Embryonic facial prominence (tissue), 1 donor: ENCODE measurements around the gene KEL.

Source experiments
- DNase-seq: peaks from one replicate; pipeline ENCODE4 v3.0.0-alpha.2; 2016; ENCODE audit errors: extremely low spot score

KEL gene

DNA sequence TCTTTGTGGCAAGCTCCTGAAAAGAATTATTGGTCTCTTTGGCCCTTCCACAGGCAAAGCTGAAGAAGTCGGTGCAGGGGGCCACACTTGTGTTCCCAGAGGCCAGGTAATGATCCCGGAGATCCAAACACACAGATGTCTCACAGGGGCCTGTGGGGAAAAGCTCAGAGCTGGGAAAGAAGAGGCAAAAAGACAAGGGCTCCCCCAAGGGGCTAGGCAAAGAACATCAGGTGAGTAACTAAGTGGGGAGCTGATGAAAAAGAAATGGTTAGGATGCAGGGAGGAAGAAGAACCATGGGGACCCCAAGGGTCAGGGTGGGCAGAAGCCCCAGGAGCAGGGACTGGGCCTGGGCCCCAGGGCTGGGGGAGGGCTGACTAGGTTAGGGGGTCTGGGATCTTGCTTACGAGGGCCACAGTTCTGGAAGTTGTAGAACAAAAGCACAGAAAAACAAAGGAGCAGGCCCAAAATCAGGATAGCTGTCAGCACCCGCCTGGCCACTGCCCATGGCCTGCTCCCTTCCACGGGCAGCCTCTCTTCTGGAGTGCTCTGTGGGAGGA is 1.1 kb downstream of the KEL start:
- DNase-seq = no peak

DNA sequence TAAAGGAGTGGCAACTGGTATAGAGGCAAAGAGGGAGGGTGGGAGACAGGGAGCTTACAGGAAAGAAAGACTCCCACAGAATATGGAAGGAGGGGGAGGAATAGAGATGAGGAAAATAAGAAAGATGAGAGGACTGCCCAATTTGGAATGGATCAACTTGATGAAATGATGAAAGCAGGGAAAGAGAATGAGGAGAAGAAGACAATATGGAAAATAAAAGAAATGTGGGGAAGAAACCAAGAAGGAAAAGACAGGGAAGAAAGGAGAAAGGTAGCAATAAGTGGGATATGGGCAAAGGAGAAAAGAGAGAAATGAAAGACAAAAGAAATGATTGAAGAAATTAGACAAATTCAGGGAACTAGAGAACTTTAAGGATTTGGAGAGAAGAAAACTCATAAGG is 3.0 kb downstream of the KEL start:
- no peak for DNase-seq

DNA sequence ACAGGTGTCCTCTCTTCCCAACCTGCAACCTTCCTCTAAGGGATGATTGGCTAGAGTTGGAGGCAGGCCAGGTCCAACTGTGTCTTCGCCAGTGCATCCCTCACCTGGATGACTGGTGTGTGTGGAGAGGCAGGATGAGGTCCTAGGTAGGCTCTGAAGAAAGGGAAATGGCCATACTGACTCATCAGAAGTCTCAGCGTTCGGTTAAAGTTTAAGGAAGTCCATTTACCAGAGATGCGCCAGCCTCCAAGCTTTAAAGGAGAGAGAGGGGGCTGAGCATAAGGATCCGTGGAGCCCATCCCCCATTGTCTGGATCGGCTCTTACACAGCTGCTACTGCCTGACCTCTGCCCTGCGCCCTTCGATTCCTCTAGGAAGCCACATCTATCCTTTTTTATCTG is 4.4 kb downstream of the KEL start:
- no peak for DNase-seq

DNA sequence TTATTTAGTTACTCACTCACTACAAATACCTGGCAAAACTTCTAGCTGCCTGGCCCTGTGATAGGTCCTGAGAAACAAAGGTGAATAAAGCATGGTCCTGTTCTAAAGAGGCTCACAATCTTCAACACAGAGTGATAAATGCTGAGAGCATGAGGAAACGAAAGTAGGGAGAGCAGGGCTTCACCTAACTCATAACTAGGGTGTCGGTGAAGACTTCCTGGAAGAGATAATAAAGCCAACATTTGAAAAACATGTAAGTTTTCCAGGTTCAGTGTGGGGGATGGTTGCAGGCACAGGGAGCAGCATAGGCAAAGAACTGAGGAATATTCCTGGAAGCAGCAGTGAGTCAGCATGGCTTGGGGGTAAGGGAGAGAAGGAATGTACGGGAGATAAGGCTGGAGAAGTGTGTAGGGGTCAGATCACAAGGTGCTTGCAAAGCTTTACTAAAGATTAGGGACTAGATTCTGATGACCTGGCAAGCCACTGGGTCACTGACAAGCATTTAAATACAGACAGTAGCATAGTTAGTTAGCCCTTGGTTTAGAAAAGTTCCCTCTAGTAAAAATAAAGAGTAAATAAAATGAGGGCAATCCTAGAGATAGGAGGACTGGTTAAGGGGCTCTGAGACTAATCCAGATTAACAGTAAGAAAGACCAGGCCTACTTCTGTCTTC is 5.1 kb downstream of the KEL start:
- no peak for DNase-seq

DNA sequence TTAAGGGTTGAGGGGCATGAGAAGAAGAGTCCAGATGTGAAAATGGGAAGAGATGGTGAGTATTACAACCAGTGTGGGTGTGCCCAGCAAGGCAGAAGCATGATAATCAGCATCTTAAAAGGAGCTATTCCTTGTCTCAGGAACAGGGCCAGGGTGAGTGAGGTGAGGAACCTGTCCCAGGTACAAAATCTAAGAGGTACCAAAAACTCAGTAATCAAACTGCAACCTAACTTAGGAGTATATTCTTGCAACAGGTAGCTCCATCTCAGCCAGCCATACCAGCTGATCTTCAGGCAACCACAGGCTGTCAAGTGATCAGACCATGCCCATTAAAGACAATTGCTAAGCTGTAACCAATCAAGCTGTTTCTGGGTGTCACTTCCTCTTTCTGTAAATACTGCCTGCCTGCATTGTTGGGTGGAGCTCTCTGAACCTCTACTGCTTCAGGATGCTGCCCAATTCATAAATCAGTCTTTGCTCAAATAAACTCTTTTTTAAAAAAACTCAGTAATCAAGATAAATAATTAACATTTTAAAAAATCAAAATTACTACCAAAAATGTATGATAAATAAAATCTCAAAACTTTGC is 7.4 kb downstream of the KEL start:
- DNase-seq = no peak

DNA sequence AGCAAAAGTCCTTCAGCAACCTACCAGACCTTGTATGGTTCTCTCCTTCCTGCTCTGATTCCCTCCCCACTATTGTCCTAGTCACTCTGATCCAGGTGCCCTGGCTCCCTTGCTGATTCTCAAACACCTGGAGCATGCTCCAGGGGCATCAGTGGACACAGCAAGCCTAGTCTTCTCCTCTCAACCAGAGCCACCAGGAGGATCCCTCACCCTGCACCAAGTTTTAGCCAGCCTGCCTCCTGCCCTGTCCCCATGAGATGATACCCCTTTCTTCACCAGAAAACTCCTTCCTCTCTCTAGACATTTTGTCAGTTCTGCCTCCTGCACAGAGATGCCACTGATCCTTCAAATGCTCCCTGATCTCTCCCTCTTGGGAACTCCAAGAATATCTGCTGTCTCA is 11.9 kb downstream of the KEL start:
- no peak for DNase-seq

DNA sequence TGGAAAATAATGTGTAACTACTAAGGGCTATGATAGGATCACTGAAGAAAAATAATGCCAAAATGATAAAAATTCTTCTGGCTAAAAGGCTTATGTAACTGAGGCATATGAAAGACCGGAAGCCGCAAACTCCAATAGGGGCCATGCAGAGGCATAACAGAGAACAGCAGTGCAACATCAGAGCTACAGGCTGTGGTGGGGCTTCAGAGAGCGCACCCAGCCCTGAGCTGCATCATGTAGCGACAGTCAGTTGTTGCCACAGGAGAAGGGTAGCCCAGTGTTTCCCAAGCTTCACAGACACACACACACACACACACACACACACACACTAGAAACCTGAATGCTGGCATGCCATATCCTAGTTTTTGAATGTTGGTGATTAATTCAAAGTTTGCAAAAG is 13.6 kb downstream of the KEL start:
- no peak for DNase-seq

DNA sequence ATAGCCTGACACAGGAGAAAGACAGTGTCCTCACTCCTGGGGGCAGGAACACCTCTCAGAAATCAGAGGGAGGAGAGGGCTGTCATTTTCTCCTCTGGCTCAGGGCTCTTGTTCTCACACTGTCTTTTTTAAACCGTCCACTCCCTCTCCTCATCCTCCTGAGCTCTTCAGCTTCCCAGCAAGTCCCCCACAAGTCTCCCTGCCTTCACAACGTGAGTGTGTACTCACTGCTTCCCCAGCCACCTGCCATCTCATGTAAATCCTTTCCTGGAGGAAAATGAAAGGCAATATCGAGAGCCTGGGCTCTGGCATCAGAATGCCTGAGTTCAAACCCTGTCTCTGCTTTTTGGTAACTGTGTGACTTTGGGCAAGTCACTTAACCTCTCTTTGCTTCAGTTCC is 17.2 kb downstream of the KEL start:
- DNase-seq = no peak

DNA sequence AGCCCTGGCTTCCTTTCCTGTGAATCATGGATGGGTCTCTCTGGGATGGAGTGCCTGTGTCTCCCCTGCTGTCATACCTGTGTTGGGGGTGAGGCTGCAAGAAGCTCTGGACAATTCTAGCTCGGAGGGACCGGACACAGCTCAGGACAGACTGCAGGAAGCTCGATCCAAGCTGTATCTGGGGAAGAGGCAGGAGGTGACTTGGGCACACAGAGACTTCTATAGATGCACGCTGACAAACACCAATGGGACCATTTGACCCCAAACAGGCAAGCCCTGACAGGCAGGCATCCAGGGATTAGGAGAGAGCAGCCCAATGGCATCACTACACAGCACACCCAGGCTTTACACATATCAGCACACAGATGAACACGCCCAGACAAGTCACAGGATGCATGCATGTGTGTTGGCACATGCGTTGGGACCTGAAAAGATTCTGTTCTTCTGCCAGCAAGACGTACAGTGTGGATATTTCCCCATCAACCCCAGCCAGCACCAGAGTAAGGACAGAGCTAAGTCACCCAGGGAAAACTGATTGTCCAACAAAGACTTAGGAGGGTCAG is 18.4 kb downstream of the KEL start:
- DNase-seq = no peak

DNA sequence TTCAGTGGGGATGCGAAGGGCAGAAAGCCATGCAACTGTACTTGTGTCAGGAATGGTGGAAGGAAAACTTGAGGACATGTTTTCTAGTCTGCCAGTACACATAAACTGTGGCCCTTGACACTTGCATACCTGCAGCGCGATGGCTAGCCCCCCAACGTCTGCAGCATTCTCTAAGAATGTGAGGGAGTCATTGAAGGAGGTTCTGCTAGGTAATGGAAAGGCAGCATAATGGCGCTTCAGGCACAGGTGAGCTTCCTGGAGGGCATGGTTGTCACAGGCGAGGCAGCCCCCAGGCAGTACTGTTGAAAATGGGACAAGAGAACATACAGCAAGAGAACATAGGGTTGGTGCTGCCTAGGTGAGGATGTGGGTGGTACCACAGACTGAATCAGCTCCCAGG is 19.4 kb downstream of the KEL start:
- DNase-seq = no peak

DNA sequence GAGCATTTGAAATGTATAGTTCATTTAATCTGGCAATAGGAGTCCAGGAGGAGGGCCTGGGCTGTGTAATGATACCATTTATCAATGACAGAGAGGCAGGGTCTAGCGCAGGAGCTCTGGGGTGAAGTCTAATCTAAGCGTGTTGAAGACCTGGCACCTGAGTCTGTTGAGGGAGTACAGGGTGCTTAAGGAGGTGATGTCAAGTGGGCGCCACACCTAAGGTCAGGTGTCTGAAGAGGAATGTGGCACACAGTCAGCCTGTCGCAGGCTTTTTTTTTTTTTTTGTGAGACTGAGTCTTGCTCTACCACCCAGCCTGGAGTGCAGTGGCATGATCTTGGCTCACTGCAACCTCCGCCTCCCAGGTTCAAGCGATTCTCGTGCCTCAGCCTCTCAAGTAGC is 20.6 kb downstream of the KEL start:
- no peak for DNase-seq

DNA sequence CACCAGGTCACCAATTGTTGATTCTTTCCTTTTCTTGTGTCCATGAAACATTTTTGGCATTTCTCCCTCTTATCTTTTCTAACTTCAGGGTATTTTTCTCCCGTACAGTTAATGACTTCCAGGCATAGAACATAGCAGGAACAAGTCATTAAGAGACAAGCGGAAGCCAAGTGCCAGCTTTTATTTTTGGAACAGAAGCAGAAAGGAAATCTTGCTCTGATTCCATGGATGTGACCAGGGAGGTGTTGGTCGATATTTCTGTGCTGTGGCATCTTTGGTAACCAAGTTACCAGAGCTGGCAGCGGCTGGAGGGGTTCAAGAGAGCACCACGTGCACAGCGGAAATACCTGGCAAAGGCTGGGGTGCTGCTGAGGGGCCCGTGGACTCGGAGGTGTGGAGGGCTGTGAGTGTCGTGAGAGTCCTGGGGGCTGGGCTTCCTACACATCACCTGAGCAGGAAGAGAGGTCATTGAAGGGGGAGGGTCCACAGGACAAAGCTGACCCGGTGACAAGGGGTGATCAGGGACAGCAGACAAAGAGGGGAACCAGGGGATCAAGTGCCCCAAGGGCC is 21.1 kb downstream of the KEL start:
- DNase-seq = no peak

DNA sequence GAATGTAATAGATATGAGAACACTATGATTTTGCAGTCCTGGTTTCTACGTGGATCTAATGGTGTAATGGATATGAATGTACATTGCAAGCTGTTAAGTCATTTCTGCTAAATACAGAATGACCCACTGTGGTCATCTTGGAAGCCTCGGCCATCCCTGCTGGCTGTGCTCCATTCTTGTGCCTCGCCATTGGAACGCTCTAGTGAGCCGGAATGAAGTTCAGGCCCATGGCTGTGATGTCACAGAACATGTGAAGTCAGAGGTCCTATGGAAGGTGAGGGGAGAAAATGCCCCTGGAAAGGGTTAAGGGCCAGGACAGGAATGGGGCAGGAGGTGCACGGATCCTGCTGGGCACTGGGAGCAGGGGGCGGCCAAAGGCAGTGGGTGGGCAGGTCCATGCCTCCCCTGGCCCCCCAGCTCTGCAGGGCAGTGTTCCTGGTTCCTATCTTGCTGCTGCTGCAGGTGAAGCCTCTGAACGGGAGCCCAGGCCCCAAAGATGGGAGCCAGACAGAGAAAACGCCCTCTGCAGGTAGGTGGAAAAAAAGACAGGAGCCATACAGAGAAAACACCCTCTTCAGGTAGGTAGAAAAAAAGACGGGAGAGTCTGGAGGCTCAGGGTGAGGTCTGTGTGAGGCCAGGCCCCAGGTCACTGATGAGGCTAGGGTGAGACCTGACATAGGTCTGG is 22.8 kb downstream of the KEL start, which contains the start of gene LLCFC1:
LLCFC1 (plus strand) TSS at position 259 of the 685 bp plus-strand sequence; CDS start at position 397, 138 bp downstream.
- no peak for DNase-seq

DNA sequence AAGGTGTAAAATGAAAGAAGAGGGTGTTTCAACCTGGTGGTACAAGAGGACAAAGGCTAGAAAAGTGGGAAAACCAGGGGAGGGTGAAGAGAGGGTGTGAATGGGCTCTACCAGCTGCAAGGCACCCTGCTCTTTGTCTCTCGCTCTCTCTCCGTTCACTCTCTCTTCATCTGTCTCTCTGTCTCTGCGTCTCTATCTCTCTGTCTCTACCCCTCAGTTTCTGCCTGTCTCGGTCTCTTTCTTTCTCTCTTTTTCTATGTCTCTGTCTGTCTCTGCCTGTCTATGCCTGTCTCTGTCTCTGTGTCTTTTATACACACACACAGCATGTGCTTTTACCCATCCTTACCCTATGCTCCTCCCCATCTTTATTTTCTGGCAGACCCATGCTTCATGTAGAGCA is 23.6 kb downstream of the KEL start:
- DNase-seq = no peak

DNA sequence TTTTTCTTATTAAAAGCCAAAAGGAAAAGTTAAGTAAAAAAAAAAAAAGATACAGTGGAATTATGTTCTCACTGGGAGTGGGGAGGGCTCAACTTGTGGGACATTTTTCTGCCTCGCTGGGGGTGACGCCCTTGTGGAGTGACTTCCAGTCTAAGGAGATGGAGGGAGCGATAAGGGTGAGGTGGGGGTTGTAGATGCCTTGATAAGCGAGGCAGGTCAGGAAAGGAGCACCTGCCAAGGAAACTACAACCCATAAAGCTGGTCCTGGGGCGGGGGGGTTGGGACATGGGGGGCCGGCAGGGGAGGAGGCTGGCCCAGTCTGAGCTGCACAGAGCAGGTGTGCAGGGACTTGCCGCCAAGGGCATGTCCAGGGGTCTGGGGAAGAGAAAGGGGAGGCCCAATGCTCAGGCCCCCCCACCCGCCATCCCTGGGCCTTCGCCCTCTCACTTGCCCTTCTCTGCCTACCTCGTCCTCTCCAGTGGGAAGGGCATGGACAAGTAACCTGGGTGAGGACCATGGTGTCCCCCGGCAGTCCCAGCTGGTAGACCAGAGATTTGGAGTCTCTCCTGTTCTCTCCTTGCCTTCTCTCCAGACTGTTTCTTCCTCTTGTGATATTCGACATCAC is 26.1 kb downstream of the KEL start:
- DNase-seq = no peak

DNA sequence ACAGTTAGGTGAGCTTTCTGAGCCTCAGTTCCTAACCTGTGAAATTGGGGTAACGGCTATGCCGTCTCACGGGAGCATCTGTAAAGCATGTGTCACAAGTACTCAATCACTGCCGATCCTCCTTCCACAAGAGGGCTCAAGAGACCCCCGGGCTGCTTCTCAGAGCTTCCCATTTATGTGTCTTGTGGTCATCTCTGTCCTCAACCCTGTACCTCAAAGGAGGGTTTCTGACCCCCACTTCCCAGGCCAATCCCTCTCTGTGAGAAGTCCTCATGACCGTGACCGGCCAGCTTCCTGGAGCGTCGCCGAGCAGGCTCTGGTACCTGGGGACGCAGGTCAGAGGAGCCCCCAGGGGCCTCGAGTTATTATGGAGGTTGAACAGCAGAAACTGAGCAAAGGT is 28.1 kb downstream of the KEL start:
- no peak for DNase-seq

DNA sequence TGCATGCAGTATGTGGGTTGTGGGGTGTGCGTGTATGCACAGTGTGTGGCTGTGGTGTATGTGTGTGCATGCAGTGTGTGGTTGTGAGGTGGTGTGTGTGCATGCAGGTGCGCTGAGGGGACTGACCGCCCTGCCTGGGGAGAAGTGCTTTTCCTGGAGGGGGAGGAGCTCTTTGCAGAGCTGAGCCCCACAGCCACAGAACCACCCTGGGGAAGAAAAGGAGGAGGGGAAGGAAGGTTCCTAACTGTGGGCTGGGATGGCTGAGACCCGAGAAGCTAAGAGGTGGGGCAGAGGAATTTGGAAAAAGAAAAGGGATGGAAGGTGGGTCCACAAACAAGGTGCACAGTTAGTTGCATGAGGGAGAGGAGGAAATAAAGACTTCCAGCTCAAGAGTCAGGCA is 28.5 kb downstream of the KEL start, which contains the start of gene TRPV5:
TRPV5 (minus strand) TSS at position 123 of the 400 bp plus-strand sequence. CDS start 287 bp downstream, outside the sequence.
- no peak for DNase-seq

DNA sequence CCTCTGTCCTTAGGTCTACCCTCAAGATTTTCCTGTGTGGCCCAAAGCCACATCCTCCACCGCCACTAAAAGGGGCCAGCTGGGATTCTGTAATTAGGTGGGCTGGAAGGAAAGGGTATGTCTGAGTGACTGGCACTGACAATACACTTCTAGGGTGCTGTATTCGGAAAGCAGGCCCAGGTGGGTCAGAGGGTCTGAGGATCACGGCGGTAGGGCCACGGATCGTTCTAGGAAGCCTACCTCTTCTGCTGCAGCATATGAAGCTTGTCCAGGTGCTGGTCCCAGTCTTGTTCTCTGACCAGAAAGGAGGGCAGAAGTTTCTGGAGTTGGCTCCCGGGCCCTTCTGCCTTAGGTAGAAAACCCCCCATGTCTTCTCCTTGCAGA is 29.1 kb downstream of the KEL start:
- no peak for DNase-seq

DNA sequence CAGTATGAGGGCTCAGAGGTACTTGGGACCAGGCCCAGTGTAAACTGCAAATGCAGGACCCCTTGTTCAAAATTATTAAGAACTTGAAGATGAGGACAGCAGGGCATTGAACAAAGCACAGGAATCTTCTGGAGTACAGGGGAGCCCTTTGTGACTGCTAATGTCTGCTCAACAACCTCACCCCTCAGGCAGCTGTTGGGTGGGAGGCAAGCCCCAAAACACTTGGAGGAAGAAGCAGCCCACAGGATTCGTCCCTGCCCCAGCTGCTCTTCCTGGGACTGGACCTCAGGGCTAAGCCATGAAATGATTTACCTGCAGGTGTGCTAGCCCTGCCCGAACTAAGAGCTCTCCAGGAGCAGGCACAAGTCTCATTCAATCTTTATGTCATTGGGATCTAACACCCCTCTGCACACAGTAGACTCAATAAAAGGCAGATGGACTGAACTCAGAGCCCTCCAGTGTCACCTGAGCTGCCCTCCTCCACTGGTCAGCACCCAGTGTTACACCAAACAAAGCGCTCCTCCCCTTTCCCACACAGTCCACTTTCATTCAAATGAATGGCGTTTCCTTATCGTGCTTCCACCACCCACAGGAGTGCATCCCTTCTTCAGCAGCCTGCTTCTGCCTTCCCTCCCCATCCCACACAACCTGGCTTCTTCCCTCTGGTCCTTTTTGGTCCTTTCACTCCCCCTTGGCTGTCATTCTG is 29.6 kb downstream of the KEL start:
- no peak for DNase-seq

DNA sequence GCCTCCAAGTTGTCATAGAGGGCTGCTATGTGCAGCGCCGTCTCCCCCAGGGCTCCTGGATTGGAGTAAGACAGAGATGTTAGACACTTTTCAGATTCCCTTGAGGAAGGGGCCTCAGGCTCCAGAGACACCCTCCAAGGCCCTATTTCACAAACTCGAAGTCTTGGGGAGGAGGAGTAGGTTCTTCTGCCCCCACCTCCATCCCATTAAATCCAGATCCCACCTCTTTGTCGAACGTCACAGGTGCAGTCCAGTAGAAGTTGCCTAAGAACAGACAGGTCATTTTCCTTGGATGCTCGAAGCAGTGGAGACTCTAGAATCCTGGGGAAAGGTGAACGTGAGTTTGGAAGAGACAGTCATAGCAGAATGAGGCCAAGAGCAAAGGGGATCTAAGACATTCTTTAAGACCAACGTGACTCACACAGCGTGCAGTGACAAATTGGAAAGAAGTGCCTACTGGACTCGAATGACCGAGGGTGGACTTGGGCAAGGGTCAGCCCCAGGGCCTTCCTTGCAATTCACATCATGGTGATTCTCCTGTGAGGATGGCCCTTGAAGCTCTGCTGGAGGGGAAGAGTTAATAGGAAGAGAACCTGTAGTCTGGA is 31.9 kb downstream of the KEL start:
- no peak for DNase-seq

DNA sequence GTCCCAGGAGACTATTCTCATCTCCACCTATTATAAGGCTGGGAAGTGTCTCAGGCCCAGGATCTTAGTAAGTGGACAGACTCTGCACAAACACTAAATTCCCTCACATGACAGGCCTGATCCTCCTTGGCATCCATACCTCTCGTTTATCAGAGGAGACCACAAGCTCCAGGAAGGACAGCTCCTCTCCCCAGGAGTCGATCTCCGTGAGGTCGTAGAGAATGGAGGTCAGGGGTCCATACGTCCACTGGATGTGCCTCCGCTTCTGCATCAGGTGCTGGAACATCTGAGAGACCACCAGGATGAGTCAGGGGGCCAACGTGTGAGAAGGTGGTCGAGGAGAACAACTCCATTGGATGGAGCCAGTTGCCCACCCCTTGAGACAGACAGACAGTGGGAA is 34.2 kb downstream of the KEL start:
- DNase-seq = no peak
